GM12878 (cell line): ENCODE data around the gene SCYGR2. TPM values are rescaled to one million over a fixed set of nuclear protein-coding genes. Genes with fewer than 3 reads are reported as not detected.

ENCODE experiments used
- ATAC-seq: fragments of 200-7000 bp; cut with Tn5 transposase; 3 replicates; pipeline ENCODE4 v1.9.1; 2020; ENCODE audit warnings: mild to moderate bottlenecking, moderate library complexity
- BruUV-seq: library from RNA; stranded (reverse); fragments of 400-500 nt; replicated peaks from 2 replicates; lab custom pipeline; 2021; lab: Mats Ljungman, UMichigan
- CTCF ChIA-PET: fragments of 300-600 bp; sonication (Branson Sonifier 250); formaldehyde crosslinking; extraction: SDS; loops from one replicate; lab custom pipeline; 2021; ENCODE audit warnings: inconsistent platforms; lab: Yijun Ruan, JAX
- POLR2A ChIA-PET: fragments of 350-600 bp; formaldehyde crosslinking; extraction: SDS; loops from one replicate; lab custom pipeline; 2021; ENCODE audit warnings: inconsistent platforms; lab: Charles Lee
- RAD21 ChIA-PET: fragments of 300-600 bp; sonication (Branson Sonifier 250); formaldehyde crosslinking; loops from one replicate; lab custom pipeline; 2023; ENCODE audit warnings: antibody characterized with exemption; ENCODE audit not compliant: unreplicated experiment; lab: Charles Lee
- SMC1A ChIA-PET: fragments of 300-600 bp; sonication (Branson Sonifier 250); formaldehyde crosslinking; loops from one replicate; lab custom pipeline; 2023; ENCODE audit not compliant: unreplicated experiment, uncharacterized antibody; lab: Charles Lee
- DNase-seq: peaks from one replicate; pipeline ENCODE4 v3.0.0-alpha.2; 2011; ENCODE audit warnings: low read depth, low spot score
- FAIRE-seq: peaks from 3 replicates; lab custom pipeline; 2011; peaks lifted over from hg19 to GRCh38; lab: Jason Lieb, UNC
- H2AFZ ChIP-seq: 2 replicates; pipeline ENCODE4 v1.6.0; 2011; ENCODE audit warnings: low read depth, low read length, control low read depth; ENCODE audit not compliant: control insufficient read depth
- H3K27ac ChIP-seq: 2 replicates; pipeline ENCODE4 v1.5.1; 2011; ENCODE audit warnings: control low read depth; ENCODE audit not compliant: control insufficient read depth, insufficient read depth
- H3K27me3 ChIP-seq, 2 experiments: replicated peaks in 1 of 2; 2 replicates each; pipeline versions ENCODE4 v1.6.0 to v1.6.1; 2011; ENCODE audit warnings: low read length in 1 of 2; ENCODE audit not compliant: control insufficient read depth in 2 of 2, insufficient read depth in 2 of 2
- H3K36me3 ChIP-seq, 2 experiments: 2 replicates each; pipeline ENCODE4 v1.5.1; 2011; ENCODE audit warnings: low read length in 1 of 2; ENCODE audit not compliant: control insufficient read depth in 2 of 2, insufficient read depth in 2 of 2
- H3K4me1 ChIP-seq: 2 replicates; pipeline ENCODE4 v1.6.1; 2011; ENCODE audit warnings: mild to moderate bottlenecking, low read length, moderate library complexity, mixed read lengths; ENCODE audit not compliant: control insufficient read depth, insufficient read depth
- H3K4me2 ChIP-seq: 2 replicates; pipeline ENCODE4 v1.6.0; 2011; ENCODE audit warnings: control low read depth; ENCODE audit not compliant: control insufficient read depth, insufficient read depth
- H3K4me3 ChIP-seq: fragments of 200-600 bp; sonication (generic); 2 replicates; pipeline ENCODE4 v1.5.1; 2016
- H3K79me2 ChIP-seq: 2 replicates; pipeline ENCODE4 v1.6.0; 2011; ENCODE audit warnings: low read length; ENCODE audit not compliant: control insufficient read depth, insufficient read depth
- H3K9ac ChIP-seq: 2 replicates; pipeline ENCODE4 v1.8.0; 2011; ENCODE audit warnings: low read length, control low read depth, mixed read lengths; ENCODE audit not compliant: control insufficient read depth, insufficient read depth
- H3K9me3 ChIP-seq: replicated peaks from 3 replicates; pipeline ENCODE4 v1.5.1; 2011; ENCODE audit warnings: mild to moderate bottlenecking, low read length; ENCODE audit not compliant: control insufficient read depth, insufficient read depth
- H4K20me1 ChIP-seq: 2 replicates; pipeline ENCODE4 v1.6.0; 2011; ENCODE audit not compliant: control insufficient read depth, insufficient read depth
- EED ChIP-seq: sonication (generic); IDR thresholded peaks from 2 replicates; pipeline ENCODE4 v1.6.1; 2016; ENCODE audit warnings: antibody characterized with exemption, low read depth
- ESRRA ChIP-seq: IDR thresholded peaks from 2 replicates; pipeline ENCODE4 v1.6.1; 2012; ENCODE audit warnings: mild to moderate bottlenecking, low read length, improper control_type of control experiment
- GATAD2B ChIP-seq: fragments of 450-650 bp; conservative IDR thresholded peaks from 2 replicates; pipeline ENCODE4 v1.6.1; 2017; ENCODE audit warnings: low read depth, mild to moderate bottlenecking, moderate library complexity
- MEF2A ChIP-seq: IDR thresholded peaks from 2 replicates; pipeline ENCODE4 v1.6.1; 2011; ENCODE audit warnings: low read depth, mild to moderate bottlenecking, low read length, moderate library complexity; ENCODE audit not compliant: insufficient read depth
- MYB ChIP-seq: fragments of 150-350 bp; IDR thresholded peaks from 2 replicates; pipeline ENCODE4 v1.6.1; 2014; ENCODE audit warnings: mild to moderate bottlenecking, low read depth, low read length, borderline replicate concordance
- RB1 ChIP-seq: fragments of 450-650 bp; formaldehyde crosslinking; IDR thresholded peaks from 2 replicates; pipeline ENCODE4 v1.6.1; 2017; ENCODE audit warnings: mild to moderate bottlenecking, borderline replicate concordance
- RCOR1 ChIP-seq: conservative IDR thresholded peaks from 2 replicates; pipeline ENCODE4 v1.6.1; 2012; ENCODE audit warnings: low read depth, low read length, improper control_type of control experiment
- SREBF2 ChIP-seq: IDR thresholded peaks from 2 replicates; pipeline ENCODE4 v1.6.1; 2012; ENCODE audit warnings: mild to moderate bottlenecking, low read length
- STAT1 ChIP-seq: fragments of 450-650 bp; conservative IDR thresholded peaks from 2 replicates; pipeline ENCODE4 v1.6.1; 2014; ENCODE audit warnings: antibody characterized with exemption, mild to moderate bottlenecking
- SUPT20H ChIP-seq: IDR thresholded peaks from 2 replicates; pipeline ENCODE4 v1.6.1; 2011; ENCODE audit warnings: low read depth, mild to moderate bottlenecking, low read length, moderate library complexity, borderline replicate concordance; ENCODE audit not compliant: control insufficient read depth
- WGBS: methylation state at CpG from one replicate; pipeline ENCODE4 v1.1.6; 2016; ENCODE audit warnings: low lambda C conversion rate; ENCODE audit not compliant: insufficient replicate concordance, insufficient coverage; ENCODE audit errors: missing lambda C conversion rate; 5-methylcytosine and 5-hydroxymethylcytosine counted together
- in situ Hi-C: fragments of 300-500 bp; cut with MboI; formaldehyde crosslinking; loops from 9 replicates; pipeline ENCODE4 v1.14.3; 2018; ENCODE audit warnings: mixed read lengths
- intact Hi-C: fragments of 100-400 bp; cut with micrococcal nuclease; formaldehyde crosslinking; loops from one replicate; pipeline ENCODE4 v1.14.2; 2022; ENCODE audit not compliant: unreplicated experiment
- polyA plus RNA-seq, 11 experiments: library from polyadenylated mRNA; depleted of rRNA in 4 of 11; unstranded in 6 of 11; stranded (reverse) in 5 of 11; fragments of >200 nt; fragmentation: Nextera tagmentation in 4 of 11; fragmentation: Illumina TruSeq in 1 of 11; extraction: Ambion mirVana in 4 of 11; extraction: Trizol in 1 of 11; gene quantifications; 1 replicate in 1 of 11; 2 replicates in 10 of 11; pipeline versions ENCODE4 v1.2.1 to v1.2.3, GENCODE V29; 2011 to 2016; ENCODE audit warnings: inconsistent platforms in 2 of 11, missing spikeins in 2 of 11, low read depth in 1 of 11
- total RNA-seq, 4 experiments: library from RNA; depleted of rRNA in 3 of 4; stranded (reverse); fragments of >200 nt in 3 of 4; fragmentation: Illumina TruSeq in 1 of 4; extraction: Trizol in 1 of 4; gene quantifications; 2 replicates each; pipeline versions ENCODE4 v1.2.1 to v1.2.3, GENCODE V29; 2013 to 2021
- TF ChIP-seq, protein P1 (sequence below): fragments of 450-650 bp; conservative IDR thresholded peaks from 2 replicates; pipeline ENCODE4 v1.6.1; 2017; ENCODE audit warnings: mild to moderate bottlenecking, moderate library complexity
- TF ChIP-seq, protein P2 (sequence below): fragments of 450-650 bp; IDR thresholded peaks from 2 replicates; pipeline ENCODE4 v1.6.1; 2017; ENCODE audit warnings: mild to moderate bottlenecking, moderate library complexity

SCYGR2 gene
- total and polyA plus RNA-seq, 10 of the 15 experiments (the other 5 are each of a cell fraction or from before 2014, with no cell fraction given): not detected

- TF ChIP-seq, protein P1, sequence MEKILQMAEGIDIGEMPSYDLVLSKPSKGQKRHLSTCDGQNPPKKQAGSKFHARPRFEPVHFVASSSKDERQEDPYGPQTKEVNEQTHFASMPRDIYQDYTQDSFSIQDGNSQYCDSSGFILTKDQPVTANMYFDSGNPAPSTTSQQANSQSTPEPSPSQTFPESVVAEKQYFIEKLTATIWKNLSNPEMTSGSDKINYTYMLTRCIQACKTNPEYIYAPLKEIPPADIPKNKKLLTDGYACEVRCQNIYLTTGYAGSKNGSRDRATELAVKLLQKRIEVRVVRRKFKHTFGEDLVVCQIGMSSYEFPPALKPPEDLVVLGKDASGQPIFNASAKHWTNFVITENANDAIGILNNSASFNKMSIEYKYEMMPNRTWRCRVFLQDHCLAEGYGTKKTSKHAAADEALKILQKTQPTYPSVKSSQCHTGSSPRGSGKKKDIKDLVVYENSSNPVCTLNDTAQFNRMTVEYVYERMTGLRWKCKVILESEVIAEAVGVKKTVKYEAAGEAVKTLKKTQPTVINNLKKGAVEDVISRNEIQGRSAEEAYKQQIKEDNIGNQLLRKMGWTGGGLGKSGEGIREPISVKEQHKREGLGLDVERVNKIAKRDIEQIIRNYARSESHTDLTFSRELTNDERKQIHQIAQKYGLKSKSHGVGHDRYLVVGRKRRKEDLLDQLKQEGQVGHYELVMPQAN: no peak
- TF ChIP-seq, protein P2, sequence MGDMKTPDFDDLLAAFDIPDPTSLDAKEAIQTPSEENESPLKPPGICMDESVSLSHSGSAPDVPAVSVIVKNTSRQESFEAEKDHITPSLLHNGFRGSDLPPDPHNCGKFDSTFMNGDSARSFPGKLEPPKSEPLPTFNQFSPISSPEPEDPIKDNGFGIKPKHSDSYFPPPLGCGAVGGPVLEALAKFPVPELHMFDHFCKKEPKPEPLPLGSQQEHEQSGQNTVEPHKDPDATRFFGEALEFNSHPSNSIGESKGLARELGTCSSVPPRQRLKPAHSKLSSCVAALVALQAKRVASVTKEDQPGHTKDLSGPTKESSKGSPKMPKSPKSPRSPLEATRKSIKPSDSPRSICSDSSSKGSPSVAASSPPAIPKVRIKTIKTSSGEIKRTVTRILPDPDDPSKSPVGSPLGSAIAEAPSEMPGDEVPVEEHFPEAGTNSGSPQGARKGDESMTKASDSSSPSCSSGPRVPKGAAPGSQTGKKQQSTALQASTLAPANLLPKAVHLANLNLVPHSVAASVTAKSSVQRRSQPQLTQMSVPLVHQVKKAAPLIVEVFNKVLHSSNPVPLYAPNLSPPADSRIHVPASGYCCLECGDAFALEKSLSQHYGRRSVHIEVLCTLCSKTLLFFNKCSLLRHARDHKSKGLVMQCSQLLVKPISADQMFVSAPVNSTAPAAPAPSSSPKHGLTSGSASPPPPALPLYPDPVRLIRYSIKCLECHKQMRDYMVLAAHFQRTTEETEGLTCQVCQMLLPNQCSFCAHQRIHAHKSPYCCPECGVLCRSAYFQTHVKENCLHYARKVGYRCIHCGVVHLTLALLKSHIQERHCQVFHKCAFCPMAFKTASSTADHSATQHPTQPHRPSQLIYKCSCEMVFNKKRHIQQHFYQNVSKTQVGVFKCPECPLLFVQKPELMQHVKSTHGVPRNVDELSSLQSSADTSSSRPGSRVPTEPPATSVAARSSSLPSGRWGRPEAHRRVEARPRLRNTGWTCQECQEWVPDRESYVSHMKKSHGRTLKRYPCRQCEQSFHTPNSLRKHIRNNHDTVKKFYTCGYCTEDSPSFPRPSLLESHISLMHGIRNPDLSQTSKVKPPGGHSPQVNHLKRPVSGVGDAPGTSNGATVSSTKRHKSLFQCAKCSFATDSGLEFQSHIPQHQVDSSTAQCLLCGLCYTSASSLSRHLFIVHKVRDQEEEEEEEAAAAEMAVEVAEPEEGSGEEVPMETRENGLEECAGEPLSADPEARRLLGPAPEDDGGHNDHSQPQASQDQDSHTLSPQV: no peak
- TF ChIP-seq ESRRA (no peak), SREBF2 (no peak), MEF2A (no peak), RCOR1 (no peak)
Observed at GRCh38 chr2:227576110-227576509, 22.6 kb upstream of the SCYGR2 start (continued).

DNA sequence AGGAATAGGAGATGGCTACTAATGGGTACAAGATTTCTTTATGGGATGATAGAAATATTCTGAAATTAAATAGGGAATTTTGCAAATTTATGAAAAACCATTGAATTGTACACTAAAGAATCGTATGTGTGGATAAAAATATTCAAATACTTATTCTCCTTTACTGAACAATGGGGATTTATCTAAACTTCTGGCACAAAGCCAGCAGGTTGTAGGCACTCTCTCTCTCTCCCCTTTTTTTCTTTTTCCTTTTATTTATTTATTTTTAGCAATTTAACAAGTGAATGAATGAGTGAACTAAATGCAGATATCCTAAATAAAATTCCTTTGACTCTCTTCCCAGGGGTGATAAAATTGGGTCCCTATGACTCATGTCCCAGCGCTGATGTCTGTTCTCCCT, 21.9 kb upstream of the SCYGR2 start:
- H3K4me1 ChIP-seq: no peaks in the 10 kb centered on the region
- SMC1A ChIA-PET: interaction anchor here (1.9 kb wide), 1 partner anchor 171 kb away, joined by 8 read pairs; no protein-coding TSS in a partner anchor
- BruUV-seq: no TSS peak
- RAD21 ChIA-PET: no interaction called here
- no peak overlapping the region for H3K9ac ChIP-seq
- no peak for ATAC-seq
- no peak overlapping the region for H3K27ac ChIP-seq
- intact Hi-C loops (no loop called here), in situ Hi-C loops (no loop called here)
- TF ChIP-seq MYB: no peak
- TF ChIP-seq RB1: no peak
- no peak for TF ChIP-seq EED
- no peak for TF ChIP-seq SUPT20H
- TF ChIP-seq STAT1: no peak
- no peak for TF ChIP-seq GATAD2B
- no peak overlapping the region for H3K4me3 ChIP-seq
- no peak for DNase-seq
- CTCF ChIA-PET: no interaction called here
- no peaks in the 10 kb centered on the region for H3K9me3 ChIP-seq
- no peaks in the 10 kb centered on the region for H3K36me3 ChIP-seq
- no peaks in the 10 kb centered on the region for H4K20me1 ChIP-seq
- POLR2A ChIA-PET: interaction anchor here (0.5 kb wide), 1 partner anchor 100 kb away, joined by 3 read pairs; no protein-coding TSS in a partner anchor
- no peak overlapping the region for H3K4me2 ChIP-seq
- no peaks in the 10 kb centered on the region for H3K27me3 ChIP-seq
- no peak overlapping the region for H2AFZ ChIP-seq
- no peak for FAIRE-seq
- 34% methylated on average over 2 of the region's 2 CpGs for WGBS
- H3K79me2 ChIP-seq: no peaks in the 10 kb centered on the region
